ENCODE data around the gene PMS1.

Gene PMS1

DNA sequence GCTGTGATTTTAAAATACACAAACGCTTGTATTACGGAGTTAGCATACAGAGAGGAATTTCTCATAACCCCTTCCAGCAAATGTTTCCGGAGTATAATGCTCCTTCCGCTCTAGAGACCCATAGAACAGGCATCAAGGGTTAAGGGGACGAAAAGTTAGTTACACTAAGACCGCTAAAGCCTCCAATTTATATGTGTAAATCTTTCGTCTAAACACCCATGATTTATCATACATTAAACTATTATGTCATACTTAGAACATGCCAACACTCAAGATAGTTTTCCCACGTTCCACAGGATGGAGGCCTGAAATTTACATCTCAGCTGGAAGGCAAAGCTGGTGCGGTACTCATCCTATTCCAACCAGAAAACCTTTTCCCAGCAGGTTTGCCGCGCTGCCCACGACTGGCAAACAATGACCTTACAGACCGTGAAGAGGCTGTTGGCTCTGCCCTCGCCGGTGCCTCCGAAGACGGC lies 761 bp upstream of the PMS1 start:
- peaks cover 5% of the 10 kb centered on the region for H3K4me1 ChIP-seq (ENCODE audit: control insufficient read depth, low read depth, low read length)
- no peak overlapping the region for H3K4ac ChIP-seq (ENCODE audit: low read depth, low read length)
- no peaks in the 10 kb centered on the region for H3K36me3 ChIP-seq (ENCODE audit: control insufficient read depth, insufficient read depth, low read length)
- H3K18ac ChIP-seq (ENCODE audit: low read length): peak overlapping the region; percentile 53
- H3K27ac ChIP-seq (ENCODE audit: low read depth, low read length): peak overlapping the region; percentile 93
- H2BK120ac ChIP-seq (ENCODE audit: low read depth, low read length): no peak overlapping the region
- DNase-seq: no peak
- H4K5ac ChIP-seq (ENCODE audit: low read length): no peak overlapping the region
- H3K79me2 ChIP-seq (ENCODE audit: control insufficient read depth, insufficient read depth, low read length): peaks cover 30% of the 10 kb centered on the region
- H2BK5ac ChIP-seq (ENCODE audit: low read length): no peak overlapping the region
- H3K27me3 ChIP-seq (ENCODE audit: insufficient read depth, low read length, poor library complexity): no peaks in the 10 kb centered on the region
- peaks cover 9% of the 10 kb centered on the region for H3K79me1 ChIP-seq (ENCODE audit: low read length)
- H3K23ac ChIP-seq (ENCODE audit: low read length): no peak overlapping the region
- H3K56ac ChIP-seq (ENCODE audit: low read length): peak overlapping the region; percentile 98
- no peak overlapping the region for H2AK5ac ChIP-seq (ENCODE audit: low read length)
- H2BK15ac ChIP-seq (replicated peaks; ENCODE audit: low read depth): no peak overlapping the region
- no peak overlapping the region for H4K8ac ChIP-seq (ENCODE audit: low read depth, low read length)
- no CpG with 5 or more reads among the region's 17 CpGs for WGBS (ENCODE audit: extremely low coverage, insufficient coverage, low lambda C conversion rate)
- peak overlapping the region; percentile 92 for H3K9ac ChIP-seq (ENCODE audit: low read length)
- peak overlapping the region; percentile 54 for H3K4me2 ChIP-seq (ENCODE audit: low read length)
- H3K4me3 ChIP-seq (ENCODE audit: low read length): peak overlapping the region; percentile 91

DNA sequence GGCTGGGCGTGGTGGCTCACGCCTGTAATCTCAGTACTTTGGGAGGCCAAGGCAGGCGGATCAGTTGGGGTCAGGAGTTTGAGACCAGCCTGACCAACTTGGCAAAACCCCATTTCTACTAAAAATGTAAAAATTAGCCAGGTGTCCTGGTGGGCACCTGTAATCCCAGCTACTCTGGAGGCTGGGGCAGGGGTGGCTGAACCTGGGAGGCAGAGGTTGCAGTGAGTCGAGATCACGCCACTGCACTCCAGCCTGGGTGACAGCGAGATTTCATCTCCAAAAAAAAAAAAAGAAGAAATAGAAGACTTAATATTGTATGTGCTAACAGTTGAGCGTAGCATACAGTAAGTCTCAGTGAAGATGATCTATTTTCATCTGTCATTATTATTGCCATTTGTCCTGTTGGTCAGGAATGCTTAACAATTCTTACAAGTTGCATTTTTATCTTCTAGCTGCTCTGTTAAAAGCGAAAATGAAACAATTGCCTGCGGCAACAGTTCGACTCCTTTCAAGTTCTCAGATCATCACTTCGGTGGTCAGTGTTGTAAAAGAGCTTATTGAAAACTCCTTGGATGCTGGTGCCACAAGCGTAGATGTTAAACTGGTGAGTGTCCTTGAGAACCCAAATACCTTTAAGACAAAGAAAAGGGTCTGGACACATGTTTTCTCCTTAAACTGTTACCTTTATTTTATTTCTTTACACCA lies 7.2 kb downstream of the PMS1 start:
- no peak overlapping the region for H2BK15ac ChIP-seq (replicated peaks; ENCODE audit: low read depth)
- no peak overlapping the region for H2BK120ac ChIP-seq (ENCODE audit: low read depth, low read length)
- H4K8ac ChIP-seq (ENCODE audit: low read depth, low read length): no peak overlapping the region
- no peak overlapping the region for H2BK5ac ChIP-seq (ENCODE audit: low read length)
- H3K9ac ChIP-seq (ENCODE audit: low read length): no peak overlapping the region
- H3K4ac ChIP-seq (ENCODE audit: low read depth, low read length): no peak overlapping the region
- H3K4me3 ChIP-seq (ENCODE audit: low read length): no peak overlapping the region
- no peak overlapping the region for H3K23ac ChIP-seq (ENCODE audit: low read length)
- peaks cover 2% of the 10 kb centered on the region for H3K79me1 ChIP-seq (ENCODE audit: low read length)
- no peak overlapping the region for H2AK5ac ChIP-seq (ENCODE audit: low read length)
- peaks cover 16% of the 10 kb centered on the region for H3K79me2 ChIP-seq (ENCODE audit: control insufficient read depth, insufficient read depth, low read length)
- H3K27ac ChIP-seq (ENCODE audit: low read depth, low read length): no peak overlapping the region
- H3K4me1 ChIP-seq (ENCODE audit: control insufficient read depth, low read depth, low read length): no peaks in the 10 kb centered on the region
- WGBS (ENCODE audit: extremely low coverage, insufficient coverage, low lambda C conversion rate): no CpG with 5 or more reads among the region's 12 CpGs
- no peak overlapping the region for H3K56ac ChIP-seq (ENCODE audit: low read length)
- no peak overlapping the region for H3K18ac ChIP-seq (ENCODE audit: low read length)
- H4K5ac ChIP-seq (ENCODE audit: low read length): no peak overlapping the region
- no peak overlapping the region for H3K4me2 ChIP-seq (ENCODE audit: low read length)
- no peaks in the 10 kb centered on the region for H3K27me3 ChIP-seq (ENCODE audit: insufficient read depth, low read length, poor library complexity)
- no peak for DNase-seq
- H3K36me3 ChIP-seq (ENCODE audit: control insufficient read depth, insufficient read depth, low read length): no peaks in the 10 kb centered on the region

DNA sequence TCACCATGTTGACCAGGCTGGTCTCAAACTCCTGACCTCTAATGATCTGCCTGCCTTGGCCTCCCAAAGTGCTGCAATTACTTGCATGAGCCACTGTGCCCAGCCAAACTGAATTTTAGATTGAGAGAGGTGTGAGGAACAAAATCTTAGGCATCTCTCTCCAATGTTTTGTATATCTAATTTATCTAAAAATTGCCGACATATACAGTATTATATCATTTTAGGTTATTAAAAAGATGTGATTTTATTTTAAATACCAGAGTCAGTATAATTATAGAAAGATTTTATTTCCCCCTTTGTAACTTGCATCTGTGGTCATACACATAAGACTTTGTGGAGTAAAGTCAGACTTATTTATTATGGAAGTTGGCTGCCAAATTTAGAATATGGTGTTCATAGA lies 10.1 kb downstream of the PMS1 start:
- WGBS (ENCODE audit: extremely low coverage, insufficient coverage, low lambda C conversion rate): no CpG with 5 or more reads among the region's 1 CpG
- no peak overlapping the region for H4K5ac ChIP-seq (ENCODE audit: low read length)
- no peak overlapping the region for H4K8ac ChIP-seq (ENCODE audit: low read depth, low read length)
- H3K18ac ChIP-seq (ENCODE audit: low read length): no peak overlapping the region
- no peak overlapping the region for H3K27ac ChIP-seq (ENCODE audit: low read depth, low read length)
- H3K36me3 ChIP-seq (ENCODE audit: control insufficient read depth, insufficient read depth, low read length): no peaks in the 10 kb centered on the region
- H2AK5ac ChIP-seq (ENCODE audit: low read length): no peak overlapping the region
- no peaks in the 10 kb centered on the region for H3K4me1 ChIP-seq (ENCODE audit: control insufficient read depth, low read depth, low read length)
- no peak overlapping the region for H3K9ac ChIP-seq (ENCODE audit: low read length)
- no peak overlapping the region for H3K56ac ChIP-seq (ENCODE audit: low read length)
- H3K23ac ChIP-seq (ENCODE audit: low read length): no peak overlapping the region
- H3K79me2 ChIP-seq (ENCODE audit: control insufficient read depth, insufficient read depth, low read length): peaks cover 6% of the 10 kb centered on the region
- no peak overlapping the region for H2BK15ac ChIP-seq (replicated peaks; ENCODE audit: low read depth)
- H3K4ac ChIP-seq (ENCODE audit: low read depth, low read length): no peak overlapping the region
- DNase-seq: no peak
- H3K27me3 ChIP-seq (ENCODE audit: insufficient read depth, low read length, poor library complexity): no peaks in the 10 kb centered on the region
- no peak overlapping the region for H3K4me2 ChIP-seq (ENCODE audit: low read length)
- H2BK5ac ChIP-seq (ENCODE audit: low read length): no peak overlapping the region
- no peaks in the 10 kb centered on the region for H3K79me1 ChIP-seq (ENCODE audit: low read length)
- H2BK120ac ChIP-seq (ENCODE audit: low read depth, low read length): no peak overlapping the region
- no peak overlapping the region for H3K4me3 ChIP-seq (ENCODE audit: low read length)

DNA sequence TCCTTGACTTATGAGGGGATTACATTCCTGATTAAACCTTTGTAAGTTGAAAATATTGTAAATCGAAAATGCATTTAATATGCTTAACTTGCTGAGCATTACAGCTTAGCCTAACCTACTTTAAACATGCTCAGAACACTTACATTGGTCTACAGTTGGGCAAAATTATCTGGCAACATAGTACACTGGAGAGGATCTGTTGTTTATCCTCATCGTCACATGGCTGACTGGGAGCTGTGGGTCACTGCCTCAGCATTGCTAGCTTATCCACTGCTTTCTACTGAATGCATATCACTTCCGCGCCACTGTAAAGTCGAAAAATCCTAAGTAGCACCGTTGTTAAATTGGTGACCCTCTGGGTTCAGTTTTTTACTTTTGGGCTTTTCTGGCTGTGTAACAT lies 13.7 kb downstream of the PMS1 start:
- Histone ChIP-seq H3K9ac (ENCODE audit: low read length) (no peak overlapping the region), H3K56ac (ENCODE audit: low read length) (no peak overlapping the region), H2BK120ac (ENCODE audit: low read depth, low read length) (no peak overlapping the region), H3K18ac (ENCODE audit: low read length) (no peak overlapping the region), H4K8ac (ENCODE audit: low read depth, low read length) (no peak overlapping the region), H3K79me1 (ENCODE audit: low read length) (no peaks in the 10 kb centered on the region), H3K36me3 (ENCODE audit: control insufficient read depth, insufficient read depth, low read length) (peaks cover 3% of the 10 kb centered on the region), H3K4me3 (ENCODE audit: low read length) (no peak overlapping the region), H2BK15ac (replicated peaks; ENCODE audit: low read depth) (no peak overlapping the region), H3K27me3 (ENCODE audit: insufficient read depth, low read length, poor library complexity) (no peaks in the 10 kb centered on the region), H3K79me2 (ENCODE audit: control insufficient read depth, insufficient read depth, low read length) (peaks cover 4% of the 10 kb centered on the region), H3K27ac (ENCODE audit: low read depth, low read length) (no peak overlapping the region), H3K4me1 (ENCODE audit: control insufficient read depth, low read depth, low read length) (no peaks in the 10 kb centered on the region), H3K4me2 (ENCODE audit: low read length) (no peak overlapping the region), H2BK5ac (ENCODE audit: low read length) (no peak overlapping the region), H2AK5ac (ENCODE audit: low read length) (no peak overlapping the region), H3K4ac (ENCODE audit: low read depth, low read length) (no peak overlapping the region), H3K23ac (ENCODE audit: low read length) (no peak overlapping the region), H4K5ac (ENCODE audit: low read length) (no peak overlapping the region)
- no CpG with 5 or more reads among the region's 6 CpGs for WGBS (ENCODE audit: extremely low coverage, insufficient coverage, low lambda C conversion rate)
- no peak for DNase-seq

DNA sequence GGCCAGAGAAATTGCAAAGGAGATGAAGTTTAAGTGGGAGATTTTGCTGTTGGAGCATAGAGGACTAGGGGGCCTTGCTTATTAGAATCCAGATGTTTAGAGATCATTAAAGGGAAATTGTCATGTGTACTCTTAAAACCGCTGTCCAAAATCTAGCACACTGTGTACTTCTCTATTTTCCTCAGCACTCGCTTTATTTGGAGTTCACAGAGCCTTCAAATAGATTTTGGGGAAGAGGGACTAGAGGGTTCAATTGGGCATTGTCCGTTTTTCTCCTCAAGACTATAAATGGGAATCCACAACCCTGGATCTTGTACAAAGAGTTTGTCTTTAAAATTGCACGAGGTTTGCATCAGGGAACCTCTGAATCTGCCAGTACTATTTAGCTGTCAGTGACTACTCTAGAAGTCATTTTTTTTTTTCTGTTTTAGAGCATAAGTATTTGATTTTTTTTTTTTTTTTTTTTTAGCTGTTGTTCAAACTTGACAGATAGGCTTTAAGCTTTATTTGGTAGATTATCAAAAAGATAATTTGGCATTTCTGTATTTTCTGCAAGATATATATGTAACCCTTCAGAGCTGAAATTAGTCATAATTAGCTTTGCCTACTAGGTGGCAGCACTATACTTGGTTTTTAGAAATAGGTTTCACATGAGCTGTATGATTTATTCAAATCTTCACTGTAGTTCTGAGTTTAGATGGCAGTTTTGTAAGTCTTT lies 14.2 kb downstream of the PMS1 start:
- Histone ChIP-seq H3K56ac (ENCODE audit: low read length) (no peak overlapping the region), H3K4me2 (ENCODE audit: low read length) (no peak overlapping the region), H3K27ac (ENCODE audit: low read depth, low read length) (no peak overlapping the region), H3K79me1 (ENCODE audit: low read length) (no peaks in the 10 kb centered on the region), H2BK5ac (ENCODE audit: low read length) (no peak overlapping the region), H4K5ac (ENCODE audit: low read length) (no peak overlapping the region), H2AK5ac (ENCODE audit: low read length) (no peak overlapping the region), H3K18ac (ENCODE audit: low read length) (no peak overlapping the region), H2BK15ac (replicated peaks; ENCODE audit: low read depth) (no peak overlapping the region), H3K4me1 (ENCODE audit: control insufficient read depth, low read depth, low read length) (no peaks in the 10 kb centered on the region), H3K4me3 (ENCODE audit: low read length) (no peak overlapping the region), H4K8ac (ENCODE audit: low read depth, low read length) (no peak overlapping the region), H3K79me2 (ENCODE audit: control insufficient read depth, insufficient read depth, low read length) (peaks cover 4% of the 10 kb centered on the region), H3K4ac (ENCODE audit: low read depth, low read length) (no peak overlapping the region), H3K9ac (ENCODE audit: low read length) (no peak overlapping the region), H3K23ac (ENCODE audit: low read length) (no peak overlapping the region), H2BK120ac (ENCODE audit: low read depth, low read length) (no peak overlapping the region), H3K36me3 (ENCODE audit: control insufficient read depth, insufficient read depth, low read length) (peaks cover 3% of the 10 kb centered on the region), H3K27me3 (ENCODE audit: insufficient read depth, low read length, poor library complexity) (no peaks in the 10 kb centered on the region)
- peak; percentile 27 for DNase-seq
- WGBS (ENCODE audit: extremely low coverage, insufficient coverage, low lambda C conversion rate): no CpG with 5 or more reads among the region's 4 CpGs

DNA sequence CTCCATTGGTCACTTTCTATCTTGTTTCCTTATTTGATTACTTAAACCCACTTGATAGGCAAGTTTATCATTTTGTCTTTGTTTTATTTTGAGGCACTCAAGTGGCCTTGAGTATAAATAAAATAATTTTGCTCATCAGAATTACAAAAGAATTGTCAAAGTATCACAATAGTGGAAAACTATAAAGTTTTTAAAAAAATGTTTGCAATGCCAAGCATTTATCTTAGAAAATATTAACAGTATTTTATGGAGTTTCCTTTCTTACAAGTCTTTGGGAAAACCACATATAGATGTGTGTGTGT lies 14.7 kb downstream of the PMS1 start:
- no peaks in the 10 kb centered on the region for H3K79me1 ChIP-seq (ENCODE audit: low read length)
- H3K23ac ChIP-seq (ENCODE audit: low read length): no peak overlapping the region
- no peaks in the 10 kb centered on the region for H3K4me1 ChIP-seq (ENCODE audit: control insufficient read depth, low read depth, low read length)
- H2BK15ac ChIP-seq (replicated peaks; ENCODE audit: low read depth): no peak overlapping the region
- peaks cover 4% of the 10 kb centered on the region for H3K79me2 ChIP-seq (ENCODE audit: control insufficient read depth, insufficient read depth, low read length)
- peaks cover 3% of the 10 kb centered on the region for H3K36me3 ChIP-seq (ENCODE audit: control insufficient read depth, insufficient read depth, low read length)
- H3K4ac ChIP-seq (ENCODE audit: low read depth, low read length): no peak overlapping the region
- H2AK5ac ChIP-seq (ENCODE audit: low read length): no peak overlapping the region
- H3K27ac ChIP-seq (ENCODE audit: low read depth, low read length): no peak overlapping the region
- no peak overlapping the region for H3K9ac ChIP-seq (ENCODE audit: low read length)
- H2BK120ac ChIP-seq (ENCODE audit: low read depth, low read length): no peak overlapping the region
- no peak overlapping the region for H4K5ac ChIP-seq (ENCODE audit: low read length)
- DNase-seq: no peak
- H3K18ac ChIP-seq (ENCODE audit: low read length): no peak overlapping the region
- H3K4me3 ChIP-seq (ENCODE audit: low read length): no peak overlapping the region
- H3K56ac ChIP-seq (ENCODE audit: low read length): no peak overlapping the region
- H2BK5ac ChIP-seq (ENCODE audit: low read length): no peak overlapping the region
- no peak overlapping the region for H4K8ac ChIP-seq (ENCODE audit: low read depth, low read length)
- no peaks in the 10 kb centered on the region for H3K27me3 ChIP-seq (ENCODE audit: insufficient read depth, low read length, poor library complexity)
- H3K4me2 ChIP-seq (ENCODE audit: low read length): no peak overlapping the region
